ENCODE results near the gene EXOC3L2.

DNA sequence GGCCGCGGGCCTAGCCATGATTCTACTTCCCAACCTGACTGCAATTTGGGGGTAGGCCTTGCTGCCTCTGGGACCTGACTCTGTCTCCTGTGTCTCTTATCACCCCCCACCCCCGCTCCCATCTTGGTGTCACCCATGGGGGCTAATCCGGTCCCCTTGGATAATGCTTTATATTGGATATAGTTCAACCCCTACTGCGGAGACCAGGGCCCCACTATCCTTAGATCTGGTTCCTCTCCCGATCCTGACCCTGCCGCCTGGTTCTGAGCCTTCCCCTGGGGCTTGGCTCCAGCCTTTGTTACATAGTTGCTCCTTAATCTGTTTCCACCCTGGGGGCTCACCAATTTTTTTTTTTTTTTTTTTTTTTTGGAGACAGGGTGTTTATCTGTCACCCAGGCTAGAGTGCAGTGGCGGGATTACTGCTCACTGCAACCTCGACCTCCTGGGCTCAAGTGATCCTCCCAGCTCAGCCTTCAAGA, 65.3 kb downstream of the EXOC3L2 start:
- TF ChIP-seq, protein P1, sequence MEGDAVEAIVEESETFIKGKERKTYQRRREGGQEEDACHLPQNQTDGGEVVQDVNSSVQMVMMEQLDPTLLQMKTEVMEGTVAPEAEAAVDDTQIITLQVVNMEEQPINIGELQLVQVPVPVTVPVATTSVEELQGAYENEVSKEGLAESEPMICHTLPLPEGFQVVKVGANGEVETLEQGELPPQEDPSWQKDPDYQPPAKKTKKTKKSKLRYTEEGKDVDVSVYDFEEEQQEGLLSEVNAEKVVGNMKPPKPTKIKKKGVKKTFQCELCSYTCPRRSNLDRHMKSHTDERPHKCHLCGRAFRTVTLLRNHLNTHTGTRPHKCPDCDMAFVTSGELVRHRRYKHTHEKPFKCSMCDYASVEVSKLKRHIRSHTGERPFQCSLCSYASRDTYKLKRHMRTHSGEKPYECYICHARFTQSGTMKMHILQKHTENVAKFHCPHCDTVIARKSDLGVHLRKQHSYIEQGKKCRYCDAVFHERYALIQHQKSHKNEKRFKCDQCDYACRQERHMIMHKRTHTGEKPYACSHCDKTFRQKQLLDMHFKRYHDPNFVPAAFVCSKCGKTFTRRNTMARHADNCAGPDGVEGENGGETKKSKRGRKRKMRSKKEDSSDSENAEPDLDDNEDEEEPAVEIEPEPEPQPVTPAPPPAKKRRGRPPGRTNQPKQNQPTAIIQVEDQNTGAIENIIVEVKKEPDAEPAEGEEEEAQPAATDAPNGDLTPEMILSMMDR (IDR thresholded peaks at IDR 0.05; ENCODE audit: low read length) = no peak
- no peak for TF ChIP-seq EZH2 (IDR thresholded peaks at IDR 0.05; ENCODE audit: borderline replicate concordance, low read length)

Data from OCI-LY1 (cell line).